Astrocyte (in vitro differentiated cells and primary cell): Measurements from ENCODE around the gene ERBB2.

Source experiments
- EZH2 ChIP-seq: IDR thresholded peaks from 2 replicates; pipeline ENCODE4 v1.6.1; 2012; ENCODE audit warnings: mild to moderate bottlenecking, low read length, inconsistent platforms; ENCODE audit not compliant: insufficient read depth
- TF ChIP-seq, protein P1 (sequence below): IDR thresholded peaks from 2 replicates; pipeline ENCODE4 v1.5.1; 2011; ENCODE audit warnings: low read depth, mild to moderate bottlenecking, inconsistent platforms, low read length, moderate library complexity; ENCODE audit not compliant: insufficient read depth

DNA sequence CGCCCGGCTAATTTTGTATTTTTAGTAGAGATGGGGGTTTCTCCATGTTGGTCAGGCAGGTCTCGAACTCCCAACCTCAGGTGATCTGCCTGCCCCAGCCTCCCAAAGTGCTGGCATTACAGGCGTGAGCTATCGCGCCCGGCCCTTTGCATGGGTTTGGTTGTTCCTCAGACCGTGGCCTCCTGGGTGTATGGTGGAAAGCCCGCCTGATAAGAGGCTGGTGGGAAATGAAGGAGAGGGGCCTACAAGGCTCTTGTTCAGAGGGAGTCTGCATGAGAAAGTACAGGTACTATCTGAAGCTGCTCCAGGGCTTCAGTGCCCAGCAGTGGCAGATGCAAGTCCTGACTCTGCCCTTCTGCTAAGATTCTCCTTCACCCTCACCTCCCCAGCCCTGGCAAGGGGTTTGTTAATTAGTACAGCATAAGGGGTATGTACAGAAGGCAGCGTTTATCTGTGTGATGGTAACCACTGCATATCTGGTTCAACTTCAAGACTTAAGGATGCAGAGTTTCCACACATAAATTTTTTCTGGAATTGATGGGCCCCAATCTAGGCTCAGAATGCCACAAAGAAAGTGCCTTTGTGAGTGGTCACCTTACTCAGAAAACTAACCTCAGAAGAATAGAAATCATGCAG lies 62.1 kb downstream of the ERBB2 start:
- TF ChIP-seq, protein P1, sequence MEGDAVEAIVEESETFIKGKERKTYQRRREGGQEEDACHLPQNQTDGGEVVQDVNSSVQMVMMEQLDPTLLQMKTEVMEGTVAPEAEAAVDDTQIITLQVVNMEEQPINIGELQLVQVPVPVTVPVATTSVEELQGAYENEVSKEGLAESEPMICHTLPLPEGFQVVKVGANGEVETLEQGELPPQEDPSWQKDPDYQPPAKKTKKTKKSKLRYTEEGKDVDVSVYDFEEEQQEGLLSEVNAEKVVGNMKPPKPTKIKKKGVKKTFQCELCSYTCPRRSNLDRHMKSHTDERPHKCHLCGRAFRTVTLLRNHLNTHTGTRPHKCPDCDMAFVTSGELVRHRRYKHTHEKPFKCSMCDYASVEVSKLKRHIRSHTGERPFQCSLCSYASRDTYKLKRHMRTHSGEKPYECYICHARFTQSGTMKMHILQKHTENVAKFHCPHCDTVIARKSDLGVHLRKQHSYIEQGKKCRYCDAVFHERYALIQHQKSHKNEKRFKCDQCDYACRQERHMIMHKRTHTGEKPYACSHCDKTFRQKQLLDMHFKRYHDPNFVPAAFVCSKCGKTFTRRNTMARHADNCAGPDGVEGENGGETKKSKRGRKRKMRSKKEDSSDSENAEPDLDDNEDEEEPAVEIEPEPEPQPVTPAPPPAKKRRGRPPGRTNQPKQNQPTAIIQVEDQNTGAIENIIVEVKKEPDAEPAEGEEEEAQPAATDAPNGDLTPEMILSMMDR: no peak
- no peak for TF ChIP-seq EZH2
